H4 (cell line): ENCODE measurements around the gene CASP9. TPM values are rescaled to one million over a fixed set of nuclear protein-coding genes. Genes with fewer than 3 reads are reported as not detected.
A peak's percentile ranks its signal among the peaks of the same experiment; 100 is the strongest.
"Not testable (repeated sequence)": the region's sequence is repeated elsewhere in the genome, so short reads cannot be mapped to it uniquely, and the experiment has no call there.

Source experiments
- DNase-seq: peaks from one replicate; pipeline ENCODE4 v3.0.0-alpha.2; 2015; ENCODE audit warnings: low spot score
- total RNA-seq: library from RNA; depleted of rRNA; stranded (reverse); fragments of >200 nt; shearing (Covaris generic); gene quantifications from 2 replicates; pipeline ENCODE4 v1.2.3, GENCODE V29; 2014

The CASP9 gene
- total RNA-seq, 1 experiment from 2014 or later = 10.3 TPM

GRCh38 chr1:15469821-15470448, 54.1 kb downstream of the CASP9 start:
- not testable (repeated sequence) for DNase-seq

GRCh38 chr1:15469361-15469760, 54.7 kb downstream of the CASP9 start:
- DNase-seq = no peak

- no peak for DNase-seq
Observed at GRCh38 chr1:15468145-15468544, 55.9 kb downstream of the CASP9 start.

GRCh38 chr1:15466955-15467625, 56.9 kb downstream of the CASP9 start:
- DNase-seq = not testable (repeated sequence)

- DNase-seq = no peak
Observed at GRCh38 chr1:15465674-15466073, 58.3 kb downstream of the CASP9 start.

- DNase-seq = not testable (repeated sequence)
Observed at GRCh38 chr1:15463926-15464322, 60.1 kb downstream of the CASP9 start.

GRCh38 chr1:15463064-15463800, 60.8 kb downstream of the CASP9 start:
- not testable (repeated sequence) for DNase-seq

GRCh38 chr1:15460708-15461095, 63.3 kb downstream of the CASP9 start:
- no peak for DNase-seq

- DNase-seq = peak; percentile 60
Observed at GRCh38 chr1:15459771-15460707, 64.0 kb downstream of the CASP9 start.

GRCh38 chr1:15458388-15458787, 65.6 kb downstream of the CASP9 start:
- not testable (repeated sequence) for DNase-seq

- DNase-seq = no peak
Observed at GRCh38 chr1:15457585-15457984, 66.4 kb downstream of the CASP9 start.

- DNase-seq = no peak
Observed at GRCh38 chr1:15456313-15456954, 67.6 kb downstream of the CASP9 start, which contains the start of gene CELA2A. TSS of gene CELA2A (plus strand) at chr1:15456732. CDS start at chr1:15456754, 22 bp downstream.

- peak; percentile 50 for DNase-seq
Observed at GRCh38 chr1:15455522-15455921, 68.5 kb downstream of the CASP9 start.

GRCh38 chr1:15454256-15454655, 69.8 kb downstream of the CASP9 start:
- peak; percentile 44 for DNase-seq

GRCh38 chr1:15453734-15454133, 70.3 kb downstream of the CASP9 start:
- DNase-seq = no peak

GRCh38 chr1:15452866-15453571, 71.0 kb downstream of the CASP9 start:
- DNase-seq = no peak

GRCh38 chr1:15452216-15452615, 71.8 kb downstream of the CASP9 start:
- no peak for DNase-seq

- no peak for DNase-seq
Observed at GRCh38 chr1:15451014-15451722, 72.8 kb downstream of the CASP9 start.

GRCh38 chr1:15449567-15449966, 74.4 kb downstream of the CASP9 start:
- no peak for DNase-seq
